K562 (cell line): Measurements from ENCODE around the gene DNAJB12. TPM values are rescaled to one million over a fixed set of nuclear protein-coding genes. Genes with fewer than 3 reads are reported as not detected.

Source experiments
- ARHGAP35 ChIP-seq: fragments of 450-650 bp; IDR thresholded peaks from 2 replicates; pipeline ENCODE4 v1.6.1; 2018; ENCODE audit not compliant: partially characterized antibody
- BCL6 ChIP-seq: fragments of 250-450 bp; sonication (Bioruptor Pico); IDR thresholded peaks from 2 replicates; pipeline ENCODE4 v1.4.0; 2020
- BCOR ChIP-seq: fragments of 450-650 bp; IDR thresholded peaks from 2 replicates; pipeline ENCODE4 v1.6.1; 2016
- CAMTA2 ChIP-seq: fragments of 250-450 bp; sonication (Bioruptor Pico); conservative IDR thresholded peaks from 2 replicates; pipeline ENCODE4 v1.5.1; 2022
- CREM ChIP-seq: IDR thresholded peaks from 2 replicates; pipeline ENCODE4 v1.6.1; 2014; ENCODE audit warnings: antibody characterized with exemption, low read depth
- CXXC5 ChIP-seq: fragments of 250-450 bp; sonication (Bioruptor Pico); IDR thresholded peaks from 2 replicates; pipeline ENCODE4 v1.8.0; 2022; ENCODE audit warnings: inconsistent platforms, mild to moderate bottlenecking, moderate library complexity
- JUN ChIP-seq, 2 experiments: sonication (generic) in 1 of 2; formaldehyde crosslinking in 1 of 2; IDR thresholded peaks; 2 replicates each; pipeline versions ENCODE4 v1.6.1 to v1.8.0; 2012 to 2022; ENCODE audit warnings: borderline replicate concordance in 2 of 2, mild to moderate bottlenecking in 2 of 2, improper control_type of control experiment in 1 of 2, low read depth in 1 of 2, low read length in 1 of 2, missing genetic modification reagents in 1 of 2
- KAT2B ChIP-seq: IDR thresholded peaks from one replicate; pipeline ENCODE4 v1.6.1; 2012; ENCODE audit warnings: low read depth, mild to moderate bottlenecking, control low read depth, inconsistent platforms, low read length, moderate library complexity
- KLF6 ChIP-seq: fragments of 250-450 bp; sonication (Bioruptor Pico); IDR thresholded peaks from 2 replicates; pipeline ENCODE4 v1.4.0; 2020; ENCODE audit warnings: mild to moderate bottlenecking, moderate library complexity, borderline replicate concordance
- LEF1 ChIP-seq: fragments of 450-650 bp; IDR thresholded peaks from 2 replicates; pipeline ENCODE4 v1.6.1; 2016; ENCODE audit warnings: mild to moderate bottlenecking
- NFATC3 ChIP-seq: fragments of 450-650 bp; IDR thresholded peaks from 2 replicates; pipeline ENCODE4 v1.6.1; 2017; ENCODE audit warnings: mild to moderate bottlenecking
- PHF20 ChIP-seq: fragments of 450-650 bp; IDR thresholded peaks from 2 replicates; pipeline ENCODE4 v1.6.1; 2018; ENCODE audit not compliant: partially characterized antibody
- POLR2B ChIP-seq: fragments of 450-650 bp; IDR thresholded peaks from 2 replicates; pipeline ENCODE4 v1.6.1; 2018; ENCODE audit warnings: low read depth; ENCODE audit not compliant: partially characterized antibody
- SMARCB1 ChIP-seq: IDR thresholded peaks from 2 replicates; pipeline ENCODE4 v1.6.1; 2011; ENCODE audit warnings: improper control_type of control experiment, low read depth; ENCODE audit not compliant: insufficient read length
- SRSF3 ChIP-seq: fragments of 200-400 bp; formaldehyde crosslinking; IDR thresholded peaks from 2 replicates; pipeline ENCODE4 v1.6.1; 2016; ENCODE audit warnings: mild to moderate bottlenecking, low read length, moderate library complexity; ENCODE audit not compliant: insufficient read depth
- ZNF174 ChIP-seq: fragments of 250-450 bp; sonication (Bioruptor Pico); IDR thresholded peaks from 2 replicates; pipeline ENCODE4 v1.4.0; 2020; ENCODE audit warnings: mild to moderate bottlenecking
- ZNF24 ChIP-seq: fragments of 450-650 bp; IDR thresholded peaks from 2 replicates; pipeline ENCODE4 v1.6.1; 2016
- ZNF445 ChIP-seq: fragments of 250-450 bp; sonication (Bioruptor Pico); IDR thresholded peaks from 2 replicates; pipeline ENCODE4 v1.4.0; 2020; ENCODE audit warnings: low read depth, mild to moderate bottlenecking, moderate library complexity
- ZNF551 ChIP-seq: fragments of 250-450 bp; sonication (Bioruptor Pico); IDR thresholded peaks from 2 replicates; pipeline ENCODE4 v1.5.0; 2021; ENCODE audit warnings: mild to moderate bottlenecking, moderate library complexity
- polyA plus RNA-seq, 8 experiments: library from polyadenylated mRNA; depleted of rRNA in 4 of 8; stranded (reverse) in 5 of 8; unstranded in 3 of 8; fragments of >200 nt; fragmentation: Nextera tagmentation in 2 of 8; fragmentation: Illumina TruSeq in 1 of 8; extraction: Ambion mirVana in 2 of 8; extraction: Trizol in 1 of 8; gene quantifications; 2 replicates each; pipeline versions ENCODE4 v1.2.1 to v1.2.3, GENCODE V29; 2011 to 2014; ENCODE audit warnings: inconsistent platforms in 1 of 8, missing spikeins in 1 of 8
- total RNA-seq, 7 experiments: library from RNA; depleted of rRNA in 6 of 7; stranded (reverse); fragments of >200 nt in 6 of 7; fragmentation: Illumina TruSeq in 2 of 7; extraction: Trizol in 2 of 7; gene quantifications; 2 replicates each; pipeline versions ENCODE4 v1.2.1 to v1.2.3, GENCODE V29; 2011 to 2021; ENCODE audit warnings: low replicate concordance in 1 of 7
- TF ChIP-seq, protein P1 (sequence below): IDR thresholded peaks from 3 replicates; pipeline ENCODE4 v1.6.1; 2011; ENCODE audit warnings: borderline replicate concordance, mild to moderate bottlenecking; ENCODE audit not compliant: insufficient read length, insufficient read depth
- TF ChIP-seq, protein P2 (sequence below), 2 experiments: fragments of 200-800 bp in 1 of 2; sonication (Bioruptor generic) in 1 of 2; sonication (generic) in 1 of 2; formaldehyde crosslinking in 1 of 2; IDR thresholded peaks in 1 of 2; conservative IDR thresholded peaks in 1 of 2; 2 replicates each; pipeline versions ENCODE4 v1.5.0 to v1.6.1; 2016 to 2020; ENCODE audit warnings: missing compliant biosample characterization in 1 of 2, missing genetic modification characterization in 1 of 2, missing genetic modification reagents in 1 of 2
- TF ChIP-seq, protein P3 (sequence below), 2 experiments: fragments of 250-450 bp in 1 of 2; fragments of 450-650 bp in 1 of 2; sonication (Bioruptor Pico) in 1 of 2; IDR thresholded peaks; 2 replicates each; pipeline versions ENCODE4 v1.6.1 to v1.8.0; 2016 to 2021; ENCODE audit warnings: mild to moderate bottlenecking in 2 of 2, moderate library complexity in 2 of 2, missing compliant biosample characterization in 1 of 2, missing genetic modification characterization in 1 of 2
- TF ChIP-seq, protein P4 (sequence below), 2 experiments: IDR thresholded peaks in 1 of 2; conservative IDR thresholded peaks in 1 of 2; 2 replicates each; pipeline ENCODE4 v1.6.1; 2016; ENCODE audit warnings: low read depth in 2 of 2, mild to moderate bottlenecking in 1 of 2, missing compliant biosample characterization in 1 of 2, missing genetic modification characterization in 1 of 2, moderate library complexity in 1 of 2

The DNAJB12 gene
- total and polyA plus RNA-seq, 9 of the 15 experiments (the other 6 are each of a cell fraction or from before 2014, with no cell fraction given), result 3.5 to 31.5 (median 20.3) TPM

DNA sequence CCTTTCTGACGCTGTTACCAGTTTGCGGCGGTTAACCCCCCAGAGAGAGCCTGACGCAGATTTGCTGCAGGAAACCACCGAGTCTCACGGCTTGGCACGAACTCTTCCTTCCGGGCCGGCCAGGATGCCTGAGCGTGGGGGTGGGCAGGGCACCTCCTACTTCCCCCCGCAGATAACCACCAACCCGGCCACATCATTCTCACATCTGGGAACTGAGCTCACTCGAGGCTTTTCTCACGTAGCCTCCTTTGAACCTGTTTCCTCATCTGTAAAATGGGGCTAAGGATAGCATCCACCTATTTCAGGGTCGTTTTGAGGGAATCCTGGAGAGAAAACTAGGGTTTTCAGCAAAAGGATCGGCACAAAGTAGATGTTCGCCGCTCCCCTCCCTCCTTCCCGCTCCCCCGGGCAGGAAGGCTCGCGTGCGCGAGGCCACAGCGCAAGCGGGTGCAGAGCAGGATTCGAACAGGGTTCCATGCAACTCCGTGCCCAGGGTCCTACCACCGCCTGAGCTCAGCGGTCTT, 57.4 kb downstream of the DNAJB12 start (continued):
- TF ChIP-seq ZNF24 (0 out of 2 replicates have a peak, but pooled peaks have one; percentile 25), BCL6 (CRISPR knock-in tag) (no peak), POLR2B (peak; percentile 79), CREM (peak; percentile 78), CXXC5 (CRISPR knock-in tag) (peak; percentile 49), NFATC3 (peak; percentile 82; the same call in 1 of the 2 replicates), LEF1 (peak; percentile 82), ARHGAP35 (peak; percentile 42), SMARCB1 (no peak), CAMTA2 (CRISPR knock-in tag) (no peak), ZNF551 (CRISPR knock-in tag) (no peak), ZNF174 (CRISPR knock-in tag) (no peak), KAT2B (no peak), ZNF445 (no peak), PHF20 (peak; percentile 54), JUN (IDR thresholded peaks at IDR 0.05; ENCODE audit: borderline replicate concordance, low read depth, low read length) (peak; percentile 79; the same call in 1 of the 2 replicates), JUN (CRISPR knock-in tag; IDR thresholded peaks at IDR 0.05; ENCODE audit: borderline replicate concordance) (peak; percentile 87; the same call in 1 of the 2 replicates), BCOR (peak; percentile 95), SRSF3 (no peak), KLF6 (CRISPR knock-in tag) (no peak; the same call in 1 of the 2 replicates)
- TF ChIP-seq, protein P1, sequence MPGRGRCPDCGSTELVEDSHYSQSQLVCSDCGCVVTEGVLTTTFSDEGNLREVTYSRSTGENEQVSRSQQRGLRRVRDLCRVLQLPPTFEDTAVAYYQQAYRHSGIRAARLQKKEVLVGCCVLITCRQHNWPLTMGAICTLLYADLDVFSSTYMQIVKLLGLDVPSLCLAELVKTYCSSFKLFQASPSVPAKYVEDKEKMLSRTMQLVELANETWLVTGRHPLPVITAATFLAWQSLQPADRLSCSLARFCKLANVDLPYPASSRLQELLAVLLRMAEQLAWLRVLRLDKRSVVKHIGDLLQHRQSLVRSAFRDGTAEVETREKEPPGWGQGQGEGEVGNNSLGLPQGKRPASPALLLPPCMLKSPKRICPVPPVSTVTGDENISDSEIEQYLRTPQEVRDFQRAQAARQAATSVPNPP, result no peak
- TF ChIP-seq, protein P2, sequence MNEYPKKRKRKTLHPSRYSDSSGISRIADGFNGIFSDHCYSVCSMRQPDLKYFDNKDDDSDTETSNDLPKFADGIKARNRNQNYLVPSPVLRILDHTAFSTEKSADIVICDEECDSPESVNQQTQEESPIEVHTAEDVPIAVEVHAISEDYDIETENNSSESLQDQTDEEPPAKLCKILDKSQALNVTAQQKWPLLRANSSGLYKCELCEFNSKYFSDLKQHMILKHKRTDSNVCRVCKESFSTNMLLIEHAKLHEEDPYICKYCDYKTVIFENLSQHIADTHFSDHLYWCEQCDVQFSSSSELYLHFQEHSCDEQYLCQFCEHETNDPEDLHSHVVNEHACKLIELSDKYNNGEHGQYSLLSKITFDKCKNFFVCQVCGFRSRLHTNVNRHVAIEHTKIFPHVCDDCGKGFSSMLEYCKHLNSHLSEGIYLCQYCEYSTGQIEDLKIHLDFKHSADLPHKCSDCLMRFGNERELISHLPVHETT (CRISPR knock-in tag; conservative IDR thresholded peaks at IDR 0.05 in 1 of 2, IDR thresholded peaks at IDR 0.05 in 1 of 2), result no peak
- TF ChIP-seq, protein P3, sequence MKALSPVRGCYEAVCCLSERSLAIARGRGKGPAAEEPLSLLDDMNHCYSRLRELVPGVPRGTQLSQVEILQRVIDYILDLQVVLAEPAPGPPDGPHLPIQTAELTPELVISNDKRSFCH (CRISPR knock-in tag; IDR thresholded peaks at IDR 0.05), result no peak
- TF ChIP-seq, protein P3 (tag; IDR thresholded peaks at IDR 0.05), result peak; percentile 71; the same call in 1 of the 2 replicates
- TF ChIP-seq, protein P4, sequence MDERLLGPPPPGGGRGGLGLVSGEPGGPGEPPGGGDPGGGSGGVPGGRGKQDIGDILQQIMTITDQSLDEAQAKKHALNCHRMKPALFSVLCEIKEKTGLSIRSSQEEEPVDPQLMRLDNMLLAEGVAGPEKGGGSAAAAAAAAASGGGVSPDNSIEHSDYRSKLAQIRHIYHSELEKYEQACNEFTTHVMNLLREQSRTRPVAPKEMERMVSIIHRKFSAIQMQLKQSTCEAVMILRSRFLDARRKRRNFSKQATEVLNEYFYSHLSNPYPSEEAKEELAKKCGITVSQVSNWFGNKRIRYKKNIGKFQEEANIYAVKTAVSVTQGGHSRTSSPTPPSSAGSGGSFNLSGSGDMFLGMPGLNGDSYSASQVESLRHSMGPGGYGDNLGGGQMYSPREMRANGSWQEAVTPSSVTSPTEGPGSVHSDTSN (CRISPR knock-in tag; IDR thresholded peaks at IDR 0.05; ENCODE audit: low read depth), result no peak
- TF ChIP-seq, protein P4 (tag; conservative IDR thresholded peaks at IDR 0.05; ENCODE audit: low read depth), result no peak
